HG02798 (cell line): ENCODE data around the gene ATXN7L1.
"Not testable (repeated sequence)": the region's sequence is repeated elsewhere in the genome, so short reads cannot be mapped to it uniquely, and the experiment has no call there.

Source experiments
- ATAC-seq: cut with Tn5 transposase; IDR thresholded peaks from one replicate; pipeline ENCODE4 v1.9.1; 2021; ENCODE audit warnings: mild to moderate bottlenecking; ENCODE audit not compliant: unreplicated experiment, poor library complexity

Gene ATXN7L1

DNA sequence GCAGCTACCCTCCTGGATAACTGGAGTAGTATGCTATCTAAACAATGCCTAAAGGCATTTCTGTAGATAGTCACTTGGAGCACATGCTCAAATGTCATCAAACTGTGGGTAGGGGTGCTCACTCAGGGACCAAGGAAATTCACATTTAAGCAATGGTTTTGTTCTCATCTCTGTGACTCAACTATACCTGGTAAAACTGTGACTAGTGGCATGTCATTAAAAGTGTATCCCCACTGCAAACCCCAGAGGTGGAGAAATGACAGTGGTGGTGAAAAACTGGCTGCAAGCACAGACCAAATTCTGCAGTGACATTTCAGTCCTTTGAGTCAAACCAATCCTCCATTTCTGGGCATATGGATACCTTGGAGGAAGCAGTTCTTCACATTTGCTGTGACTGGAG is 160.9 kb downstream of the ATXN7L1 start:
- no peak for ATAC-seq

DNA sequence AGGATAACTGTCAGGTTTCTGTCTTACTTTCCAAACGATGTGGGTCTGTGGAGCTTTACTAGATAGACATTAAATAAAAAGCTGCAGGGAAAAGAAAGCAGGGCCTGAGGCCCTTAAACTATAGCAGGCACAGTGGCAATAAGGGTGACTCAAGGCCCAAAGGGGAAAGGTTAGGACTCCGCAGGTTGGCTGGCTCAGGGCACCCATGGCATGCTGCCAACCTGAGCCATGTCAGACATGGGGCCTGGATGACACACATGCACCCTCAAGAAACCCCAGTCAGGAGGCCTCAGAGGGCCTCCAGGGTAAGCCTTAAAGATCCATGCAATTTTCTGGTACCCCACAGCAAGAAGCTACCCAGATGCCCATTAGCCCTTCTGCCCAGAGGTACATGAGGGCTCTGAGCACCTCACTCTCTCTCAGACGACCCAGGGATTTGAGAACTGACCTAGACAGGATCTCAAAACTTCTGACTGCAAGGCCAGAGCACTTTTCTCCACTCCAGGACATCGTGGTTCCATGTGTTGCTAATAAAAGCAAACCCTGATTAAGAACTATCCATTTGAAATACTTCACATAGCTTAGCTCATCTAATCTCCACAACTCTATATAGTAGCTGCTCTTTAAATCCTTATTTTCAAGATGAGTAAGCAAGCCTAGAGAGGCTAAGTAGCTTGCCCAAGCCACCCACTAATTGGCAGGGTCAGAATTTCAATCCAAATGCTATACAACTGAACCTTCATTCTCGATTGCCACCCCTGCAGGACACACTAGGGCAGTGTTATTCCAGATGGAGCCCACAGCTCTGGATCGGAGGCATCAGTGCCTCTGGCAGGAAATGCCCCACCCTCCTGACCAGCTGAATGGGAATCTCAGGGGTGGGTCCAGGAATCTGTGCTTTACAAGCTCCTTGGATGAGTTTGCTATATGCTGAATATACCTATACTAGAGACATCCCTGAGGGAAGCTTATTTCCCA is 162.6 kb downstream of the ATXN7L1 start:
- no peak for ATAC-seq

GRCh38 chr7:105712877-105713276 is 163.5 kb downstream of the ATXN7L1 start:
- no peak for ATAC-seq

DNA sequence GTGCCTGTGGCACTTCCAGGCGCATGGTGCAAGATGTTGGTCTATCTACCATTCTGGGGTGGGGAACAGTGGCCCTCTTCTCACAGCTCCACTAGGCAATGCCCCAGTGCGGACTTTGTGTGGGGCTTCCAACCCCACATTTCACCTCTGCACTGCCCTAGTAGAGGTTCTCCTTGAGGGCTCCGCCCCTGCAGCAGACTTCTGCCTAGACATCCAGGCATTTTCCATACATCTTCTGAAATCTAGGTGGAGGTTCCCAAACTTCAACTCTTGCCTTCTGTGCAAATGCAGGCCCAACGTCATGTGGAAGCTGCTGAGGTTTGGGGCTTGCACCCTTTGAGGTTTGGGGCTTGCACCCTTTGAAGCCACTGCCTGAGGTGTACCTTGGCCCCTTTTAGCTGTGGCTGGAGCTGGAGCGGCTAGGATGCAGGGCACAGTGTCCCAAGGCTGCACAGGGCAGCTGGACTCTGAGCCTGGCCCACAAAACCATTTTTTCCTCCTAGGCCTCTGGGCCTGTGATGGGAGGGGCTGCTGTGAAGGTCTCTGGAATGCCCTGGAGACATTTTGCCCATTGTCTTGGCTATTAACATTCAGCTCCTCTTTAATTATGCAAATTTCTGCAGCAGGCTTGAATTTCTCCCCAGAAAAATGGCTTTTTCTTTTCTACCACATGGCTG is 164.5 kb downstream of the ATXN7L1 start:
- ATAC-seq: no peak

GRCh38 chr7:105710720-105711119 is 165.7 kb downstream of the ATXN7L1 start:
- ATAC-seq: not testable (repeated sequence)

GRCh38 chr7:105708763-105709080 is 167.7 kb downstream of the ATXN7L1 start:
- ATAC-seq: no peak

DNA sequence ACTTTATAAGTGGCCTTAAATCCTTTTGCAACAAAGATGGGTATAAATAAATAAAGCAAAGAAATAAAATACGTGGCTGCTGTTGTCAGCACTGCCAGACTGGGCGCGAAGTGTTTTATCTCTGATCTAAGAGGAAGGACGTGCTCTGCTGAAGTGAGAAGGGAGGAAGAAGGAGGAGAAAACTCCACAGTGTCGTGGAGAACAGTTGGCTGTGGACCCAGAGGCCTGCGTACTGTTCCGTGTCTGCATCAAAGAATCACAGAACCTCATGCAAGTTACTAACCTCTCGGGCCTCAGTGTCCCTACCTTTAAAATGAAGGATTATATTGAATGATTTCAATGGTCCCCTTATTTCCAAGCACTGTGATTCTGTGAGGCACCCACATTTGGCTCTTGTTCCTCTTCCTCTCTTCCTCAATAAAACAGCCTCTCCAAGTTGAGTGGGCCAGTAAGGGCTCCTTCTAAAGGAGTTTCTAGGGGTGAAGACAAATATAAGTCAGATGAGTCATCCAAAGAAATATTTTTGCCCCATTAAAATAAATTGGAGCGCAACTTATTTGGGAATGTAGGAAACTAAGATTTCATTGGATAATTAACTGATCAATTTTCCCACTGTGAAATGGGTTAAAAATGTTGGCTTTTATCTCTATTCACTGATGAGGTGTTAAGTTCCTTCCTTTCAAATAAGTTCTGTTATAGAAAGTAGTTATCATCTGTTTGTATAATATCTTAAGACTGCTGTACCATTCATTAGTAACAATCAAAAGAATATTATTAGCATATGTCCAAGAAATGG is 168.2 kb downstream of the ATXN7L1 start:
- ATAC-seq: no peak

DNA sequence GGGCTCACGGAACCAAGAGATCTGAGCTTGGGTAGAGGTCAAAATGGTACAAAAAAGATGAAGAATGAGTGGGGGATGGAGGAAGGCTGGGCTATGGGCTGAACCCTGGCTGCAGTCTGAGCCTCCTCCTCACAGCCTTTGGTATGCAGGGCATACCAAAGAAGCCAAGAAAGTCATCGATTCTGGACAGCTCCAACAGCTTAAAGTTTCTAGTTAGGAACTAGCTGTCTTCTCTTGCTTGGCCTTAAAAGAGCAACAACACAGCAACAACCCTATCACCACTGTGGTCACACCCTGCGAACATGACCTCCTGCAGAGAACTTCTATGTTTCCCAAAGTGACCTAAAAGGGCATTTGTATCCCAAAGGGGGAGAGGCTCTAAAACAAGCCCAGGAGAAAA is 169.0 kb downstream of the ATXN7L1 start:
- ATAC-seq: no peak

GRCh38 chr7:105705427-105705826 is 171.0 kb downstream of the ATXN7L1 start:
- ATAC-seq: no peak

GRCh38 chr7:105703207-105703930 is 173.0 kb downstream of the ATXN7L1 start:
- no peak for ATAC-seq

- no peak for ATAC-seq
These were observed 176.7 kb downstream of the ATXN7L1 start for GRCh38 chr7:105699568-105700236.

- no peak for ATAC-seq
These were observed 177.9 kb downstream of the ATXN7L1 start for GRCh38 chr7:105698531-105698930.

DNA sequence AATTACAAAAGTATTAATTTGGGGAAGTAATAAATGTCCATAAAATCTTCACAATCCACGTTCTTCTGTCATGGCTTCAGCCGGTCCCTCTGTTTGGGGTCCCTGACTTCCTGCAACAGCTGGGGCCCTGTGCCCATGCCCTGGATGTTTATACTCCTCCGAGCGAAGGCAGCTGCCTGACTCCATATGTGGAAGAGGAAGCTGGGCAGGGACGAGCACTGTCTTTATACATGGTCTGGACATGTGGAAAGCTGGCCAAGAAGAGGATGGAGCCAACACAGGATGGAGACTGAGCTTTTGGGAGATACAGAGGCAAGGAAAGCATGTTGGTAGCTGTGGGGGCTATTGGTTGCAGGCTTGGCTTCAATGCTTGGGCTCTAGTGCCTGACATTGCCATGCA is 178.6 kb downstream of the ATXN7L1 start:
- no peak for ATAC-seq

GRCh38 chr7:105697169-105697568 is 179.2 kb downstream of the ATXN7L1 start:
- ATAC-seq: not testable (repeated sequence)

DNA sequence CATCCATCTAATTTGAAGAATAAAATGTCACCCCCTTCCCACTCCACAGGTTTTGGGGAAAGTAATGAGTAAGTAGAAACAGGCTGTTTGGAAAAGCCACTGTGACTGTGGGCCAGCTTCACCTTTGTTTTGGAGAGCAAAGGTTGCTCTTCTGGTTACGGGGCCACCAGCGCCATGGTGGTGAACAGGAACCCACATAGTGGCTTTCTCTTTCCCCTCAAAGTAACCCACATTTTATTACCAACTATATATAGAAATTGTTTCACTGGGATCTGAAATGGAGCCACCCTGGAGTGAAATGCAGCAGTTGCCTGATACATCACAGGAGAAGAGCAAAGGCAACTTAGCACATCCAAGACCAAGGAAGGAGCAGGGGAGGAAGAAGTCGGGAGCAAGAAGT is 182.8 kb downstream of the ATXN7L1 start:
- no peak for ATAC-seq

DNA sequence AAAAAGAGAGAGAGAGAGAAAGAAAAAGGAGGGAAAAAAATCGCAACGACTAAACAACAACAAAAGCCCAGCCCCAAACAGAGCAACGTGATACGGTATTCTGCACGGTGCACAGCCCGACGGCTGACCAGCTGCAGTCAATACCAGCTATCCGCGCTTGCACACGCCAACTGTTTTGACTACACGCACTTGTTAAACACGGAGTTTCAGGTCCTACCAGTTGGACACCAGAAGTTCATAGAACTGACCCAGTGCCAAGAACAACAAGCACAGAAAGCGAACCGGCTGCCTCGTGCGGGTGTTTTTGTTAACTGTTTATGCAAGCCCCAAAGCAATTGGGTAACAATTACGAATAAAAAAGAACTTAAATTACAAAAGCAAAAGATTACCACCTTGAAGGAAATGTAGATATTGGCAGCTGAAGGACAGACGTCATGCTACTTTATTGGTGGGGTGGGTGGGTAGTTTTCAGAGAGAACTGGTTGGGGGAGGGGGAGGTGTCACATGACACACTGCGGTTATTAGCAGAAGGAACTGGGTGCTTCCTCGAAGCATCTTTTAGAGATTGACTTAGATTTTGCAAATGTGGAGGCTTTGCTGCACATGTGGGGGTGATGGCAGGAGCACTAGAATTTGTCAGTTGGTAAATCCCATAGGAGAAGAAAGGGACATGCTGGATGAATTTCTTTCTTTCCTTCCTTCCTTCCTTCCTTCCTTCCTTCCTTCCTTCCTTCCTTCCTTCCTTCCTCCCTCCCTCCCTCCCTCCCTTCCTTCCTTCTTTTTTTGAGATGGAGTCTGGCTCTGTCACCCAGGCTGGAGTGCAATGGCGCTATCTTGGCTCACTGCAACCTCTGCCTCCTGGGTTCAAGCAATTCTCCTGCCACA is 184.5 kb downstream of the ATXN7L1 start:
- ATAC-seq: peak; percentile 56

DNA sequence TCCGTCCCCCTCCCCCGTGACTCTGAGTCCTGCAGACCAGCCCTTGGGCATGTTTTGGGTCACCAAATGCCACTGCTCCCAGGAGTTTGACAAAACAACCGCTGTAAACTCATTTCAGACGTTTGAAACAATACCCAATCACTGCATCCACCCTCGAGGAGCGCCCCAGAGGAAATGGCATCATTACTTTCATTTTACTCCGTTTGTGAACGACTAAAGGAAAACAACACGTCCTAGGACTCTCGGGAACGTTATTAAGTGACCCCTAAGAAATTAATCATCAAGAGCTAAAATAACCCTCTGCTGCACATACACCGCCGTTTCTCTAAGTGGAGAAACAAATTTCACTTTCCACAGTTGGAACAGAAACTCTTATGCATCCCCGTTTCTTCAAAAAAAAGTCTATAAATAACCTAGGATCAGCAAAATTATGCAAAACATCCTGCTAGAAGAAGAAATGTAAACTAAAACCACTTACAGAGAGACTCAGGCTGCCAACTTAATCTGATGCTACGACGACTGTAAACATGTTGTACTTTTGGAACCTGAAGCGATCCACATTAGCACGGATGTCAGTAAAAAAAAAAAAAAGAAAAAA is 185.2 kb downstream of the ATXN7L1 start:
- ATAC-seq: peak; percentile 12

GRCh38 chr7:105690325-105690945 is 186.0 kb downstream of the ATXN7L1 start:
- ATAC-seq: no peak
